Naive B cell (primary cell): ENCODE results near the gene CLRN1. TPM values are rescaled to one million over a fixed set of nuclear protein-coding genes. Genes with fewer than 3 reads are reported as not detected.

Experiments
- ATAC-seq, 2 donors: fragments of 150-1000 bp; cut with Tn5 transposase; 2 replicates each; pipeline ENCODE4 v1.10.0; 2021; ENCODE audit warnings: low read depth in 2 of 2, mild to moderate bottlenecking in 2 of 2, moderate library complexity in 2 of 2
- DNase-seq: peaks from one replicate; pipeline ENCODE4 v3.0.0; 2022
- H3K27ac Mint-ChIP-seq, 6 donors: one replicate each; pipeline ENCODE4 v1.8.0; 2020 to 2022; ENCODE audit warnings: mild to moderate bottlenecking in 6 of 6, mixed read lengths in 6 of 6, moderate library complexity in 5 of 6, inconsistent platforms in 2 of 6
- H3K27me3 Mint-ChIP-seq, 3 donors: one replicate each; pipeline ENCODE4 v1.8.0; 2021 to 2022; ENCODE audit warnings: mixed read lengths in 3 of 3, mild to moderate bottlenecking in 1 of 3
- H3K36me3 Mint-ChIP-seq, 2 donors: one replicate each; pipeline ENCODE4 v1.8.0; 2020 to 2022; ENCODE audit warnings: mixed read lengths in 2 of 2, inconsistent platforms in 1 of 2, mild to moderate bottlenecking in 1 of 2
- H3K4me1 Mint-ChIP-seq, 3 donors: one replicate each; pipeline ENCODE4 v1.8.0; 2020 to 2022; ENCODE audit warnings: mixed read lengths in 3 of 3, inconsistent platforms in 1 of 3, mild to moderate bottlenecking in 1 of 3, moderate library complexity in 1 of 3
- H3K4me3 Mint-ChIP-seq, 8 donors: one replicate each; pipeline ENCODE4 v1.8.0; 2020 to 2022; ENCODE audit warnings: mild to moderate bottlenecking in 8 of 8, mixed read lengths in 8 of 8, moderate library complexity in 8 of 8, inconsistent platforms in 2 of 8
- H3K9me3 Mint-ChIP-seq, 7 donors: one replicate each; pipeline ENCODE4 v1.8.0; 2020 to 2022; ENCODE audit warnings: mixed read lengths in 7 of 7, mild to moderate bottlenecking in 5 of 7, inconsistent platforms in 2 of 7, moderate library complexity in 1 of 7
- polyA plus RNA-seq, 6 donors: library from polyadenylated mRNA; unstranded; fragments of 300-500 nt; fragmentation: Illumina TruSeq; gene quantifications; one replicate each; pipeline ENCODE4 v1.2.3, GENCODE V29; 2021; ENCODE audit warnings: low read depth in 6 of 6

CLRN1 gene
- polyA plus RNA-seq, 6 donors from 2014 or later = not detected

DNA sequence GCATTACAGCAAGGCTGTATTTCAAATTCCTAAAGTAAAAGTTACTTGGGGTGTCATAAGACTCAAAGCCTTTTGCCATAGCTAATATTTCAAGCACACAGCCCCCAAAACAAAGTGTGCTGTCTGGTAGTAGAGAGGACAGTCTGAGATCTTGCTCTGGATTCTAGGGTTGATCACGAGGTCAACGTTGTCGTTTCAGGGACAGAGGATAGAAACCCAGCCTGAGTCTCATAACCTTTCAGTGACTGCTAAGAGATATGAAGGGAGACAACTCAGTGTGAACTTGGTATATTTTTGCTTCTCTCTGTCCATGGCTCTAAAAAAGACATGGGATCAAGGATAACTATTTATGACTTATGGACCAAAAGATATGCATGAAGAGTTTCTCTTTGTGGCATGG lies 41.7 kb downstream of the CLRN1 start:
- no peak overlapping the region for H3K4me3 Mint-ChIP-seq
- DNase-seq = no peak
- H3K36me3 Mint-ChIP-seq = no peaks in the 10 kb centered on the region
- H3K27me3 Mint-ChIP-seq = peaks cover 8 to 14% (median 11%) of the 10 kb centered on the region in 3 donors
- H3K27ac Mint-ChIP-seq = no peak overlapping the region
- H3K4me1 Mint-ChIP-seq = peaks cover 3 to 4% (median 4%) of the 10 kb centered on the region in 3 donors
- no peak for ATAC-seq
- peaks cover 0 to 2% (median 0%) of the 10 kb centered on the region in 7 donors for H3K9me3 Mint-ChIP-seq

DNA sequence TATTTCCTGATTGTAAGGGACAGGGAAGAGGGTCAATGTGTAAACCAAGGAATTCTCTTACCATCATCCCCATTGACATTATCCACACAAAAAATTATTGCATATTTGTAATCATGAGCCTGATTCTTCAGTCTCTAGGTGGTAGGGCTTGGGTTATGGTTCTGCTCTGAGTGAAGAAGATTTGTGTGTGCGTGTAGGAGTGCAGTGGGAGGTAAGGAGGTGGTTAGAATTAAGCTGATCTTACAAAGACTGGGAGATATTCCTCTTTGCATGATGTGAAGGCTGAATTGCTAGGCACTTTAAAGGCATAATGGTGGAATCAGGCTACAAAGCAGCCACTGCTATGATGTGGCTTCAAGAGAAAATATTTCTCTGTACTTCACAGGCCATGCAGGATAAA lies 44.3 kb downstream of the CLRN1 start:
- H3K4me1 Mint-ChIP-seq = peaks cover 10 to 12% (median 11%) of the 10 kb centered on the region in 3 donors
- no peak for ATAC-seq
- no peak overlapping the region for H3K27ac Mint-ChIP-seq
- DNase-seq = no peak
- H3K36me3 Mint-ChIP-seq = no peaks in the 10 kb centered on the region
- H3K27me3 Mint-ChIP-seq = peaks cover 4 to 21% (median 11%) of the 10 kb centered on the region in 3 donors
- H3K9me3 Mint-ChIP-seq = peaks cover 0 to 2% (median 0%) of the 10 kb centered on the region in 7 donors
- no peak overlapping the region for H3K4me3 Mint-ChIP-seq

DNA sequence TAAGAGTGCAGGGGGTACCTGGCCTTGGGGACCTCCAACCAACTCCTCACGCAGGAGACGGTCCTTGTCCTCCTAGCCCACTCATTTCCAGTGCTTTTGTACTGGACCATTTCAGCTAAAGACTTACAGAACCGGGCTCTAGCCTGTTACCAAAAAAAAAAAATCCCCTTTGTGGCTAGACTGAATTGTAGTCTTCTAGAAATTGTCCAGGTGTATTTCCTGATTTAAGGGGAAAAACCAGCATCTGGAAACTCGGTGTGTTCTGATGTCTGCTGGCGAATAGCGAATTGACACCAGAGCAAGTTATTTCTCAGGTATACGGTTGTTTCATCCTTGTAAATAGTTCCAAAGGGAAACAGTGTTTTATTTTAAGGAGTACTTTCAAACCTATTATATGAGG lies 46.2 kb downstream of the CLRN1 start:
- Mint-ChIP-seq H3K27ac (peak overlapping the region in 2 of 6 donors; percentile 28 to 45), H3K4me1 (peaks cover 10 to 12% (median 11%) of the 10 kb centered on the region in 3 donors), H3K36me3 (no peaks in the 10 kb centered on the region), H3K27me3 (peaks cover 4 to 15% (median 5%) of the 10 kb centered on the region in 3 donors), H3K9me3 (peaks cover 0 to 2% (median 0%) of the 10 kb centered on the region in 7 donors), H3K4me3 (peak overlapping the region in 4 of 8 donors; percentile 60 to 76 (median 75))
- peak; percentile 32 to 54 for ATAC-seq
- DNase-seq = no peak

GRCh38 chr3:150925751-150926201 lies 46.8 kb downstream of the CLRN1 start:
- ATAC-seq (peak; percentile 77 to 79), DNase-seq (peak; percentile 36)
- Mint-ChIP-seq H3K4me3 (peak overlapping the region; percentile 22 to 85 (median 70)), H3K9me3 (peaks cover 0 to 2% (median 0%) of the 10 kb centered on the region in 7 donors), H3K27me3 (peaks cover 4 to 15% (median 5%) of the 10 kb centered on the region in 3 donors), H3K4me1 (peaks cover 10 to 12% (median 11%) of the 10 kb centered on the region in 3 donors), H3K27ac (peak overlapping the region in 4 of 6 donors; percentile 10 to 45 (median 35)), H3K36me3 (no peaks in the 10 kb centered on the region)

DNA sequence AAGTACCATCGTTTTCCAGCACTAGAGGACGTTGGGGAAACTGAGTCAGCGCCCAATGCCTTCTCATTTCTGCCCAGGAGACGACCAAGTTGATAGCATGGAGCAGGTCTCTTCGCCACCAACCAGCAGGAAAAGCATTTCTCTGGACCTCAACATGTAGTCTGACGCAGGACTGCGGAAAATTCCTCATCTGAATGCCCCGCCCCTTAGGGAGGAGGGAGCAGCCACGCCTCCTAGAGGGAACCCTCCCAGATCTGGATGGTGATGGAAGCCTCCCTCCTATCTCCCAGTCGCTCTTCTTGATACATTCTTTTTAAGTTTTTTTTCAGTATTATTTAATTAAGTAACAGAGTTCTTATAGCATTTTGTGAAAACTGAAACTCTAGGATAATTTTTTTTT lies 49.9 kb downstream of the CLRN1 start:
- Mint-ChIP-seq H3K27ac (no peak overlapping the region), H3K9me3 (no peaks in the 10 kb centered on the region), H3K4me1 (peaks cover 10 to 12% (median 11%) of the 10 kb centered on the region in 3 donors), H3K4me3 (no peak overlapping the region), H3K36me3 (no peaks in the 10 kb centered on the region), H3K27me3 (peaks cover 7 to 28% (median 8%) of the 10 kb centered on the region in 3 donors)
- ATAC-seq (no peak), DNase-seq (no peak)

DNA sequence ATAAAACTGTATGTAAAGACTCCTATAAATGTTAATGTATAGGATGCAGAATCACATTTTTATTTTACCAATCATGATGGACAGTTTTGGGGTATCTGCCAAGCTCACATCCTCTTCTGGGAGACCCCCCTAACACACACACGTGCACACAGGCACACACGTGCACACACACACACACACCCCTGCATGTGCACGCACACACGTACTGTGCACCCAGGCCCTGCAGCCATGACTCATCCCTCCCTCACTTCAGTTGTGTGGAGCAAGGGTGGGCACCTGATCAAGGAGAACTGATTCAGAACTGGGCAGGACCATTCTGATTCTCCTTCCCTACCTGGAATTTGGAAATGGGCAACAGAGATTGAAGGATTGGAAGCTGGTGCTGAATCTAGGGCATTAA lies 51.3 kb downstream of the CLRN1 start:
- no peaks in the 10 kb centered on the region for H3K36me3 Mint-ChIP-seq
- H3K9me3 Mint-ChIP-seq = no peaks in the 10 kb centered on the region
- no peak overlapping the region for H3K27ac Mint-ChIP-seq
- DNase-seq = no peak
- H3K4me1 Mint-ChIP-seq = peaks cover 10 to 12% (median 10%) of the 10 kb centered on the region in 3 donors
- no peak for ATAC-seq
- H3K4me3 Mint-ChIP-seq = no peak overlapping the region
- H3K27me3 Mint-ChIP-seq = peaks cover 7 to 28% (median 8%) of the 10 kb centered on the region in 3 donors

DNA sequence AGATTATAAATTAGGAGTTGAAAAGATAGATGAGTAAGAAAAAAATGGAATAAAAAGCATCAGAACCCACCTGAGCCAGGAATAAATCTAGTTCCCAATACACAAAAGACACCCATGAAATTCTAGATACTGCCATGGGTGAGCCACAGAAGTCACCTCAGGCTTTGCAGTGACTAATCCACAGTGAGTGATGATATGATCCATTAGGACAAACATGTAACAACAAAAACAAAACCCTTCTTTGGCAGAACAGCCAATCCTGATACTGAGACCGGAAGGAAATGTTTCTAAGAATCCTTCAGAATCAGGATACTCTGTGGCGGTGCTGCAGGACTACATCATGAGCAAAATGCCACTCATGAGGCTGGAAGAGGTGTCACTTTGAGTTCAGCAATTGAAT lies 52.3 kb downstream of the CLRN1 start:
- Mint-ChIP-seq H3K36me3 (no peaks in the 10 kb centered on the region), H3K4me3 (no peak overlapping the region), H3K27me3 (peaks cover 7 to 21% (median 8%) of the 10 kb centered on the region in 3 donors), H3K4me1 (peaks cover under 1 to 2% (median 2%) of the 10 kb centered on the region in 3 donors), H3K9me3 (no peaks in the 10 kb centered on the region), H3K27ac (no peak overlapping the region)
- DNase-seq (no peak), ATAC-seq (no peak)

DNA sequence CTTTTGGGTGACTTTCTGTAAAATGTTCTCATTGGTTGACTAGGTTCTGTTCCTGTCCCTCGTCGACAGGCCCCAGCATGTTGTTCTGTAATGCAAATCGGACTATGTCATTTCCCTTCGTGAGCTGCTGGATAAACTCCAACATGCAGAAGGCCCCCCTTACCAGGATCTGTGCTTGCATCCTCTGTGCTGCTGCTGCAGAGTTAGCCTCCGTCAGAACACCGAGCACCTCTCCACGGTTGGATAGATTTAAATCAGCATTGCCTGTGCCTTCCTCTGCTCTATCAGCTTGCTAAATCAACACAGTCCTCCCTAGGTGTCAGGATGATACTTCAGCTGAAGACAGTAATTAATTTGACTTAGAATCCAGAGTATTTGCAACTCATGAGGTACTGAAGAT lies 54.6 kb downstream of the CLRN1 start:
- Mint-ChIP-seq H3K36me3 (no peaks in the 10 kb centered on the region), H3K4me3 (no peak overlapping the region), H3K4me1 (no peaks in the 10 kb centered on the region), H3K27me3 (peaks cover 7 to 20% (median 8%) of the 10 kb centered on the region in 3 donors), H3K9me3 (no peaks in the 10 kb centered on the region), H3K27ac (no peak overlapping the region)
- DNase-seq = no peak
- ATAC-seq = no peak

- no peak for ATAC-seq
- Mint-ChIP-seq H3K9me3 (no peaks in the 10 kb centered on the region), H3K36me3 (no peaks in the 10 kb centered on the region), H3K27ac (no peak overlapping the region), H3K4me3 (no peak overlapping the region), H3K27me3 (peaks cover 0 to 40% (median 10%) of the 10 kb centered on the region in 3 donors), H3K4me1 (no peaks in the 10 kb centered on the region)
- DNase-seq = no peak
These were observed 59.2 kb downstream of the CLRN1 start for GRCh38 chr3:150913133-150913922.

DNA sequence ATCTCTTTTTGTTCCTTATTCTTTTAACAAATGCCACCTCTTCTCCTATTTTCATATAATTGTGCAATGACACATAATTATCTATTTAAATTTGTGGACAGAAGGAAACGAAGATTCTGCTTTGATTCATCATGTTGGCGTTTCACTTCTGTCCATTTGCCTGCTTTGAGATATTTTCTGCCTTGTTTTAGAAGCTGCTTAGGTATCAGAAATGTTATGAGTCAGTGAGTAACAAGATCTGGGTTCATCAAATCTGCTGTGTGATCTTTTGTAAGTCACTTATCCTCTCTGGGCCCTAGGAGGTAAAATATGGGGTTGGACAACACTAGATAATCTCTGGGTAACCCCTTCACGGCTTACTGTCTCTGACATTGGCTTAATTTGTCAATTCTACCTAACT lies 60.0 kb downstream of the CLRN1 start:
- Mint-ChIP-seq H3K9me3 (no peaks in the 10 kb centered on the region), H3K4me3 (no peak overlapping the region), H3K27ac (peak overlapping the region in 1 of 6 donors; percentile 15), H3K27me3 (peaks cover 0 to 45% (median 15%) of the 10 kb centered on the region in 3 donors), H3K36me3 (no peaks in the 10 kb centered on the region), H3K4me1 (no peaks in the 10 kb centered on the region)
- ATAC-seq = no peak
- no peak for DNase-seq

GRCh38 chr3:150911771-150912170 lies 60.8 kb downstream of the CLRN1 start:
- no peaks in the 10 kb centered on the region for H3K4me1 Mint-ChIP-seq
- H3K4me3 Mint-ChIP-seq = no peak overlapping the region
- ATAC-seq (no peak), DNase-seq (no peak)
- peaks cover 3 to 49% (median 15%) of the 10 kb centered on the region in 3 donors for H3K27me3 Mint-ChIP-seq
- no peaks in the 10 kb centered on the region for H3K9me3 Mint-ChIP-seq
- no peaks in the 10 kb centered on the region for H3K36me3 Mint-ChIP-seq
- no peak overlapping the region for H3K27ac Mint-ChIP-seq

GRCh38 chr3:150906461-150906860 lies 66.1 kb downstream of the CLRN1 start:
- Mint-ChIP-seq H3K36me3 (no peaks in the 10 kb centered on the region), H3K4me3 (no peak overlapping the region), H3K27me3 (peaks cover 11 to 42% (median 20%) of the 10 kb centered on the region in 3 donors)

DNA sequence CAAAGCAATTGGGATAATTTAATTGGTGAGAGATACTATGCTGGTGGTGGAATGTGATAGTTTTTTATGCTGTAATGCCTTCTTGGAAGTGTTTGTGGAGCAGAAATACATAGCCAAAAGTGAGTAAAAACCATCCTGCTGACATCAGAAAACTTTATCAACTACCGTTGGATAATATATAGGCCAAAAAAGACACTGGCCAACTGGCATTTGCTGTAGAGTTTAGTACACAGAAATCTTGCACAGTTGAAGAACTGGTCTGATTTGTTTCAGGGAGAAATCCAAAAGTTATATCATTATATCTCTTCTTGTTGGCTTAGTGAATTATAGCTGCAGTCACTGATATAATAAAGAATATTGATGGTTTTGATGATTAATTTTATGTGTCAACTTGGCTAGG lies 66.8 kb downstream of the CLRN1 start:
- peaks cover 11 to 39% (median 21%) of the 10 kb centered on the region in 3 donors for H3K27me3 Mint-ChIP-seq
- no peaks in the 10 kb centered on the region for H3K36me3 Mint-ChIP-seq

More at GRCh38 chr3:150906461-150906860, 66.1 kb downstream of the CLRN1 start:
- H3K27ac Mint-ChIP-seq = peak overlapping the region in 1 of 6 donors; percentile 69
- DNase-seq = no peak
- no peak for ATAC-seq
- no peaks in the 10 kb centered on the region for H3K9me3 Mint-ChIP-seq
- no peaks in the 10 kb centered on the region for H3K4me1 Mint-ChIP-seq

GRCh38 chr3:150905339-150905738 lies 67.2 kb downstream of the CLRN1 start, which contains the start of gene MINDY4B:
Gene MINDY4B, minus strand, starts transcription at chr3:150905439. Its CDS starts 0 bp downstream, at chr3:150905439.
- no peaks in the 10 kb centered on the region for H3K9me3 Mint-ChIP-seq
- DNase-seq = no peak
- no peak for ATAC-seq
- no peaks in the 10 kb centered on the region for H3K4me1 Mint-ChIP-seq
- no peak within 1 kb of the TSS for H3K4me3 Mint-ChIP-seq
- peaks cover 11 to 35% (median 21%) of the 10 kb centered on the region in 3 donors for H3K27me3 Mint-ChIP-seq
- H3K36me3 Mint-ChIP-seq = no peaks in the 10 kb centered on the region
- peak within 1 kb of the TSS in 1 of 6 donors; percentile 69 for H3K27ac Mint-ChIP-seq

More for the DNA sequence above, 66.8 kb downstream of the CLRN1 start:
- no peak for ATAC-seq
- Mint-ChIP-seq H3K4me3 (no peak overlapping the region), H3K9me3 (no peaks in the 10 kb centered on the region), H3K27ac (no peak overlapping the region), H3K4me1 (no peaks in the 10 kb centered on the region)
- DNase-seq = no peak
